HG02970 (cell line): ENCODE data around the gene FGF19.

Source experiments
- ATAC-seq: cut with Tn5 transposase; IDR thresholded peaks from one replicate; pipeline ENCODE4 v1.9.1; 2021; ENCODE audit warnings: mild to moderate bottlenecking, moderate library complexity, moderate number of reproducible peaks; ENCODE audit not compliant: unreplicated experiment, low FRiP score

Gene FGF19

DNA sequence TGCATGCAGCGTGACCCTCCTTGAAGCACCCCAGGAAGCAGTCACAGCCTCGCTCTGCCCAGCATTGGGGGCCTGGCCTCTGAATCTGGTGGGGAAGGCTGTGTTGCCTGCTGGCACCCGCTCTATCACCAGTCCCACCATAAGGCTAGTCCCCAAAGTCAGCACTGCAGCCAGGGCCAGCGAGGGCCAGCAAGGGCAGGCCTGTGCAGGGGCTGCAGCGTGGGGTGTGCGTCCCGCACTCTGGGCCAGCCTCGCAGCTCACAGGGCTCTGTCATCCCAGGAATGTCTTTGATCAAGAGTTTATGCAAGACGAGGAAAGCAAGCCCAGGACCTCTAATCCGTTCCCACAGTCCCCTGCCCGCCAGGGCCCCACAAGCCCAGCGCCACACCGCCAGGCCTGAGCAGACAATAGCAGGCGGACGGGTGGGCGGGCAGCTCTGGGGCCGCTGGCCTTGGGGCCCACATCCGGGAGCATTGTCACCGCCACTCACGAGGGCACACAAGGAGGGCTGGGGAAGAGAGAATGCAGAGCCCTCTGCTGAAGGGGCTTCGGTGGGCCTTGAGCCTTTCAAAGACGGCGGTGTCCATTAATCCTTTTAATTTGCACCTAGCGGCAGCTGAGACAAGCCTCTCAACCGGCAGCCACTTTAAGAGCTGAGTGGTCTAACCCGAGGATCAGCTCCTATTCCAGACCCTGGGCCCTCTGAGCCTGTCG, 45.8 kb downstream of the FGF19 start:
- no peak for ATAC-seq

DNA sequence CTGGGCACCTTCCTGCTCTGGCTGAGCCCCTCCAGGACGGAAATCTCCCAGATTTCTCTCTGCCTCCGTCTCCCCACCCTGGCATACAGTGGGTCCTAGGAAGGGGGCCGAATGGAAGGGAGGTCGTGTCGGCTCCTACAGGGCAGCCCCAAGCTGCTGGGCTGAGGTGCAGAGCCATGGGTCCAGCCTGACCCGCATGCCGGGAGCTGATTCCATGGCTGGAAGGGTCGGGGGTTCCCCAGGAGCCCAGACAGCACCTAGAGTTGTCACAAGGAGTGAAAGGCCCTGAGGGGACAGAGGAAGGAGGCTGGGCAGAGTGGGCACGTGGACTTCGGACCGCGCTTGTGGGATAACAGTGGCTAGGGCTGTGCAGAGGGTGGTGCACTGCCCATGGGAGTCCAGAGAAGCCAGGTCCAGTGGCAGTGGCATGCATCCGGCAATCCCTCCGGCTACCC, 46.3 kb downstream of the FGF19 start:
- no peak for ATAC-seq

DNA sequence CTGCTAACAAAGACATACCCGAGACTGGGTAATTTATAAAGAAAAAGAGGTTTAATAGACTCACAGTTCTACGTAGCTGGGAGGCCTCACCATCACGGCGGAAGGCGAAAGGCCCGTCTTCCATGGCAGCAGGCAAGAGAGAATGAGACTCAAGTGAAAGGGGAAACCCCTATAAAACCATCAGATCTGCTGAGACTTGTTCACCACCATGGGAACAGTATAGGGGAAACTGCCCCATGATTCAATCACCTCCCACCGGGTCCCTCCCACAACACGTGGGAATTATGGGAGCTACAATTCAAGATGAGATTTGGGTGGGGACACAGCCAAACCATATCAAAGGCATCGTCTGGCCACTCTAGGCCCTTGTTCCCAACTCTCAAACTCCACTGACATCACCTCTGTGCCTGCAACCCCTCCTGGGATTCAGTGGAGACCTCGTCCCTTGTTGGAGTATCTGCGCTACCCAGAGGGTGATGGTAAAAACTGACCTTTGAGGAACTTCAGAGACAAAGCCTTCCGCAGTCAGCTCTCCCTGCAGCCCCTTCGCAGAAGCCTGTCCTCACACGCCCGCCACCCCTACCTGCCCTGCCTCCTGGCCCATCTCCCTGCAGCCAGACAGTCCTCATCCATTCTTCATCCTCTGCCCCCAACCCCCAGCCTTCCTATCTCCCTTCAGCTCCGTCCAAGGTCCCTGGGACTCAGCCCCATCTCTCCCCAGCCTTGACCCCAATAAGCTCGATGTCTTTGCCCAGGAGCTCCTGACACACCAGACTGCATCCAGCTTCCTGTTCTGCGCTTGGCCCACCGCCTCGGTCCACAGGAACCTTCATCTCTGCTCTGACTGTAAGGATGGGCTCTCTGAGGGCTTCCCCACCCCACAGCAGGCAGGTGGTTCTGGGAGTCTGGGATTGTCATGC, 47.0 kb downstream of the FGF19 start:
- ATAC-seq = no peak

DNA sequence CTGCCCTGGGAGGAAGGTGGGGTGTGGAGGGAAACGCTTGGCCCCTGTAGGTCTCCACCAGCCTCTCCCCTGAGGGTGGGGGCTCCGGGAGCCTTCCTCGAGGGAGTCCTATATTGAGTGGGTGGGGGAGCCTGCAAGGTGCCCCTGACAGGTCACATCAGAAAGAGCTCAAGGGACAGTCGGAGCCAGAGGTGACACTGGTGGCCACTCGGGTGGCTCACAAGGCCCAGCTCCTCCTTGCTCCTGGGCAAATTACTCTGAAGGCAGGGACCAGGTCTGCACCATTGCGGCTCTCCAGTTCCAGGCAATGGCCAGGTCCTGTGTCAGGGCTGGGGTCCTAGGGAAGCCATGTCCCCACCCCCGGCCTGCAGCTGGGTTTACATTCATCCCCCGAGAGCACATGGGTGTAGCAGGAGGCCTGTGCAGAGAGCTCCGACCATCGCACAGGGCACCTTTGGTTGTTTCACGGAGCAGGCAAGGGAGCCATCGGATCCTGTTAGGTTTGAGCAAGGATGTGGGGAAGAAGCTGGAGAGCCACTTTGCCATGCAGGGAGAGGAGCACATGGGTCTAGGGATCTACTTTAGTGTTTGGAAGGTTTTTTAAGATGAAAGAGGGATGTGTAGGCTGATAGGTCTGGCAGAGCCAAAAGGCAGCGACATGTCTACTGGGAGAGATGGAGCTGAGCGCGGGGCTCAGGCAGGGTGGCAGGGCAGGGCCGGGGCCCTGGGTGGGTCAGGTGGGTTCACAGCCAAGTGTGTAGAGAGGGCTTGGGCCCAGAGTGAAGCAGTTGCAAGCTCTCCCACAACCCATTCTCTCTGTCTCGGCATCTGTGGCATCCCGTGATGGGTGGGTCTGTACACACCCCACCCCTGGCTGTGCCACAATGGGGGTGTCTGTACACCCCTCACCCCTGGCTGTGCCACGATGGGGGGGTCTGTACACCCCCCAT, 48.1 kb downstream of the FGF19 start:
- no peak for ATAC-seq

DNA sequence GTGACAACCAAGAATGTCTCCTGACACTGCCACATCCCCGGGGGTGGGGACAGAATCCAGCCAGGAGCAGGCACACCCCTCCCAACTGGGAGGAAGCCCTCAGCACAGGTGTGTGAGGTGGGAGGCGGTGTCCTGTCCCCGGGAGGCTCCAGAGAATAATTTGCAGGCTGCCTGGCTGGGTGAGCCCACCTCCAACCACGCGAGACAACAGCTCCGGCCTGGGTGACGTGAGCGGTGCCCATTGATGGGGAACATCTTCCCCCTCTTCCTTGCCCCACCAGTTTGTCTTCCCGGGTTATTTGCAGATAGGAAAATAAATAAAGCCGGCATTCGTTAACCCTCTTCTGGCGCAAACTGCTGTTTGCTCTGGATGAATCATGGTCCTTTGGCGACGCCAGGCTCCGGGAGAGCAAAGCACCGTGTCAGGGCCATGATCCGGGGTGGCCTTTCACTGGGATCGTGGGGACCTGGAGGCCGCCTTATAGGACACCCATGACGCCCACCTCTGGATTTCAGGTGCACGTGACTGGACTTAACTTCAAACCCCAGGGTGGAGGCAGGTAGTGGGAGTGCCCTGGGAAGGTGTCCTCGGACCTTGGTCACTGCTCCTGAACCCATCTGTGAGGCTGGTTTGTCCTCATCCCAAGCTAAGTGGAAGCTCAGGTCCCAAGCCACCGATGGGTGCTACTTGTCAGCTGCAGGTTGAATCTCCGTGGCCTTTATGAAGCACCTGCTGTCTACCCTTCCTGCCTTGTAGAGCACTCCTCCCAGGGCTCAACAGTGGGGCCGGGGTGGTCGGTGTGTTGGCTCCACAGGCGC, 49.0 kb downstream of the FGF19 start:
- no peak for ATAC-seq

DNA sequence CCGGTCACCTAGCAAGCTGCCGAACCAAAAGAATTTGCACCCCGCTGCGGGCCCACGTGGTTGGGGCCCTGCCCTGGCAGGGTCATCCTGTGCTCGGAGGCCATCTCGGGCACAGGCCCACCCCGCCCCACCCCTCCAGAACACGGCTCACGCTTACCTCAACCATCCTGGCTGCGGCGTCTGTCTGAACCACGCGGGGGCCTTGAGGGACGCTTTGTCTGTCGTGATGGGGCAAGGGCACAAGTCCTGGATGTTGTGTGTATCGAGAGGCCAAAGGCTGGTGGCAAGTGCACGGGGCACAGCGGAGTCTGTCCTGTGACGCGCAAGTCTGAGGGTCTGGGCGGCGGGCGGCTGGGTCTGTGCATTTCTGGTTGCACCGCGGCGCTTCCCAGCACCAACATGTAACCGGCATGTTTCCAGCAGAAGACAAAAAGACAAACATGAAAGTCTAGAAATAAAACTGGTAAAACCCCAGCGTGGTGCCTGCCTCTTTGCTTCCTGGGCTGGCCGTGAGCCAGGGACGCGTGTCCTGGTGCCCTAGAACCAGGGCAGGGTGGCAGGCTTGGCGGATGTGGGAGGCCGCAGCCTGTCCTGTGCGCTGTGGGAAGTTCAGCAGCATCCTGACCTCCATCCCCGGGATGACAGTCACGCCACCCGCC, 49.7 kb downstream of the FGF19 start:
- no peak for ATAC-seq

DNA sequence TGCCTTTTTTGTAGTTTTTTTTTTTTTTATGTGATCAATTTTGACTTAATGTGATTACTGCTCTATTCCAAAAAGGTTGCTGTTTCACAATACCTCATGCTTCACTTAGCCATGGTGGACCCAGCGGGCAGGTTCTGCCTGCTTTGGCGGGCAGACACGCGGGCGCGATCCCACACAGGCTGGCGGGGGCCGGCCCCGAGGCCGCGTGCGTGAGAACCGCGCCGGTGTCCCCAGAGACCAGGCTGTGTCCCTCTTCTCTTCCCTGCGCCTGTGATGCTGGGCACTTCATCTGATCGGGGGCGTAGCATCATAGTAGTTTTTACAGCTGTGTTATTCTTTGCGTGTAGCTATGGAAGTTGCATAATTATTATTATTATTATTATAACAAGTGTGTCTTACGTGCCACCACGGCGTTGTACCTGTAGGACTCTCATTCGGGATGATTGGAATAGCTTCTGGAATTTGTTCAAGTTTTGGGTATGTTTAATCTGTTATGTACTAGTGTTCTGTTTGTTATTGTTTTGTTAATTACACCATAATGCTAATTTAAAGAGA, 50.3 kb downstream of the FGF19 start:
- ATAC-seq = no peak

DNA sequence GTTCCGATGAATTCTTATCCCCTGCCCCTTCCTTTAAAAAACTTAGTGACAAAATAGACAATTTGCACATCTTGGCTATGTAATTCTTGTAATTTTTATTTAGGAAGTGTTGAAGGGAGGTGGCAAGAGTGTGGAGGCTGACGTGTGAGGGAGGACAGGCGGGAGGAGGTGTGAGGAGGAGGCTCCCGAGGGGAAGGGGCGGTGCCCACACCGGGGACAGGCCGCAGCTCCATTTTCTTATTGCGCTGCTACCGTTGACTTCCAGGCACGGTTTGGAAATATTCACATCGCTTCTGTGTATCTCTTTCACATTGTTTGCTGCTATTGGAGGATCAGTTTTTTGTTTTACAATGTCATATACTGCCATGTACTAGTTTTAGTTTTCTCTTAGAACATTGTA, 50.8 kb downstream of the FGF19 start:
- ATAC-seq = no peak

DNA sequence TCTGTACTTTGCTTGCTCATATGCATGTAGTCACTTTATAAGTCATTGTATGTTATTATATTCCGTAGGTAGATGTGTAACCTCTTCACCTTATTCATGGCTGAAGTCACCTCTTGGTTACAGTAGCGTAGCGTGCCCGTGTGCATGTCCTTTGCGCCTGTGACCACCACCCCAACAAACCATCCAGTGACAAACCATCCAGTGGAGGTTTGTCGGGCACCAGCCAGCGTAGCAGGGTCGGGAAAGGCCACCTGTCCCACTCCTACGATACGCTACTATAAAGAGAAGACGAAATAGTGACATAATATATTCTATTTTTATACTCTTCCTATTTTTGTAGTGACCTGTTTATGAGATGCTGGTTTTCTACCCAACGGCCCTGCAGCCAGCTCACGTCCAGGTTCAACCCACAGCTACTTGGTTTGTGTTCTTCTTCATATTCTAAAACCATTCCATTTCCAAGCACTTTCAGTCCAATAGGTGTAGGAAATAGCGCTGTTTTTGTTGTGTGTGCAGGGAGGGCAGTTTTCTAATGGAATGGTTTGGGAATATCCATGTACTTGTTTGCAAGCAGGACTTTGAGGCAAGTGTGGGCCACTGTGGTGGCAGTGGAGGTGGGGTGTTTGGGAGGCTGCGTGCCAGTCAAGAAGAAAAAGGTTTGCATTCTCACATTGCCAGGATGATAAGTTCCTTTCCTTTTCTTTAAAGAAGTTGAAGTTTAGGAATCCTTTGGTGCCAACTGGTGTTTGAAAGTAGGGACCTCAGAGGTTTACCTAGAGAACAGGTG, 51.8 kb downstream of the FGF19 start:
- no peak for ATAC-seq

DNA sequence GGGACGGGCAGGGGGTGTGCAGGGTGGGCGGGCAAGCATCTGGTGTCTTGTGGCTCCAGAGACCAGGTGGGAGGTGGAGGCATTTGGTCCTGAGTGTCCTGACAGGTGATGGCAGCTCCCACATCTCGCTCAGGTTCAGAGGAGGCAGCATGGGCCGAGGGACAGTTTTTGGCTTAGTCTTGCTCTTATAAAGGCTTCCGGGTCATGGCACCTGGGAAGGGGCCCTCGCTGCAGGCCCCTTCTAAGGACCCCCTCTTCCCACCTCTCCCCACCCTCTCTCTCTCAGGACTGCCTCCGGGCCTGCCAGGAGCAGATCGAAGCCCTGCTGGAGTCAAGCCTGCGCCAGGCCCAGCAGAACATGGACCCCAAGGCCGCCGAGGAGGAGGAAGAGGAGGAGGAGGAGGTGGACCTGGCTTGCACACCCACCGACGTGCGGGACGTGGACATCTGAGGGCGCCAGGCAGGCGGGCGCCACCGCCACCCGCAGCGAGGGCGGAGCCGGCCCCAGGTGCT, 52.9 kb downstream of the FGF19 start:
- no peak for ATAC-seq

DNA sequence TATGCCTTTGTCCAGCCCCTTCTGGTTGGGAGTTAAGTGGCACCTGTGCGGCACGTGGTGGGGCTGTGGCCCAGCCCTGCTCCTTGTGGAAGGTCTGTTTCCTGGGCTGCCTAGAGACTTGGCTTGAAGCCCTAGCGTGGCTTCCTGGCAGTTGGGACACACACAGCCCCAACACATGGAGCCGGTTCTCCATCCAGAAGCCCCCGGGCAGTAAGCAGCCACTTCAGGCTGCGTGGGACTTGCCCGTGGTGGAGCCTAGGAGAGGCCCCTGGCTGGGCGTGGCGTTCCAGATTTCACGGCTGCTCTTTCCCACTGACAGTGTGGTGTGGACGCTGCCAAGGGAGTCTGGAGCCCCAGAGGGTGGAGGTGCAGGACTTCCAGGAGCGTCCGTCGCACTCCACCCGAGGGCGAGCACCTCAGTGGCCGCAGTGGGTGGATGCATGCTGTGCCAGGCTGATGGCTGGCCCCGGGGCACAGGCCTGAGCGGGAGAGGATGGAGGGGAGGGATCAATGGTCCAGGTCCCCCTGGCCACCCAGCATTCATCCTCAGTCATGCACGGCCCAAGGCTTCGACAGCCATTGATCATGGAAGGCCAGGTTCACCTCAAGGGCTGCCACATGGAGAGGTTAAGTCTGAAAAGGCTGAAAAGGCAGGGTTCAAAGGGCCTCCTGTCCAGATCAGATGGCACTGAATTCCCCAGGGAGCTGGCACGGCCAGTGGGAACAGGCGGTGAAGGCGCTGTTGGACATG, 53.6 kb downstream of the FGF19 start:
- ATAC-seq = no peak

DNA sequence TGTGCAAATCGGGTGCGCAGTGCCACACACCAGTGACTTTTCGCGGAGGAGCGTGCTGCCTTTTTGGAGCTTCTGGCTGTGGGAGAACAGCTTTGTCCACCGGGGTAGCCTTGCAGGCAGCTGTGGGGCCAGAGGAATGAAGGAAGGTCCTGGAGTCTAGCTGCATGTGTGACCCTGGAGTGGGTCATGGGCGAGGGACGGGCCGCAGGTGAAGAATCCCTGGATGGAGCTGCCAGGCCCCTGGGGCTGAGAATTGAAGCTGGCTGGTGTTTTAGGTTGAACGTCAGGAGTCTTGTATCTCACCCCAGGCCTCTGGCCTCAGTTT, 54.3 kb downstream of the FGF19 start:
- ATAC-seq = no peak

DNA sequence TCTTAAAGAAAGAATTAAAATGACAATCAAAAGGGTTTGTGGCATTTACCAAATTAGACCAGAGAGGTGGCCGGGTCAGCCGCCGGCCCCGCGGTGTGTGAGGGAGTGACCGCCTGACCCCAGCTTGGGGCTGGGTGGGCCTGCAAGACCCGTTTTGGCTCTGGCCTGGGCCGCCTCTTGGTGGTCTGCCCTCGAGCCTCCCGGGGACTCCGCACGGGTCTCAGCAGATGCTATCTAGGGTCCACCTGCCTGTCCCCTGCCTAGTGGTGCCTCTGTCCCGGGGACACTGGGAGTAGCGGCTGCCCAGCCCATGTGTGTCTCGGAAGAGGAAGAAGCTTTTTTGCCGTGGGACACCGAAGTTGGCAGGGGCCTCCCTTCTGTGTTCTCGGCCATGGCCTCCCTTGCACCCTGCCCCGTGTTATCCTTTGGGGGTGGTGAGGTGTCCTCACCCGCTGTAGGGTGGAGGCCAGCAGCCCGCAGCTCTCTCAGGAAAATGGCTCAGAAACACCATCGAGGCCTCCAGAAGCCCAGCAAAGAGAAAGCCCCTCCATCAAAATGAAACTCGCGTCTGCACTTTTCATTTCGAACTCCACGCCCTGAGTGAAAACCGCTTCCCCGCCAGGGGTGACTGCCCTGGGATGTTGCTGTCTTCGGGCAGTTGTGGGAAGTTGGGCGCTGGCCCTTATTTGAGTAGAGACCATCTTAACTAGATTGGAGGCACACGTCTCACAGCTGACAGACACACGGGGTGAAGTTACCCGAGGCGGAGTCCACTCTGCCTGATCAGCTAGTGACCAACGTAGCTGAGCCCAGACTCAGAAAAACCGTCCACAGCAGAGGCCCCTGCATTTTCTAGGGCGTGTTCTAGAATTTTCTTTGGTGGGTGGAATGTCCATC, 54.9 kb downstream of the FGF19 start:
- ATAC-seq = no peak
